NCI-H460 (cell line): Measurements from ENCODE around the gene SYNGR4. TPM values are rescaled to one million over a fixed set of nuclear protein-coding genes. Genes with fewer than 3 reads are reported as not detected.

Source experiments
- DNase-seq: peaks from one replicate; pipeline ENCODE4 v3.0.0-alpha.2; 2016; ENCODE audit warnings: low read depth; ENCODE audit errors: extremely low read depth
- total RNA-seq: library from RNA; depleted of rRNA; stranded (reverse); fragments of >200 nt; shearing (Covaris generic); gene quantifications from 2 replicates; pipeline ENCODE4 v1.2.3, GENCODE V29; 2014

SYNGR4 gene
- total RNA-seq, 1 experiment from 2014 or later = 0.17 TPM

- DNase-seq = no peak
Observed at GRCh38 chr19:48341515-48342413, 22.4 kb upstream of the SYNGR4 start.

- no peak for DNase-seq
Observed at GRCh38 chr19:48342414-48342738, 21.8 kb upstream of the SYNGR4 start.

- no peak for DNase-seq
Observed at GRCh38 chr19:48342841-48343540, 21.2 kb upstream of the SYNGR4 start.

GRCh38 chr19:48344892-48345291 lies 19.3 kb upstream of the SYNGR4 start:
- DNase-seq = no peak

GRCh38 chr19:48346191-48346590 lies 18.0 kb upstream of the SYNGR4 start:
- no peak for DNase-seq

GRCh38 chr19:48348045-48348444 lies 16.1 kb upstream of the SYNGR4 start:
- no peak for DNase-seq

GRCh38 chr19:48348737-48349136 lies 15.4 kb upstream of the SYNGR4 start:
- DNase-seq = no peak

- no peak for DNase-seq
Observed at GRCh38 chr19:48350856-48351255, 13.3 kb upstream of the SYNGR4 start.

- DNase-seq = peak; percentile 41
Observed at GRCh38 chr19:48351341-48351752, 12.8 kb upstream of the SYNGR4 start.

- no peak for DNase-seq
Observed at GRCh38 chr19:48353677-48354076, 10.5 kb upstream of the SYNGR4 start.

GRCh38 chr19:48354332-48354992 lies 9.7 kb upstream of the SYNGR4 start:
- DNase-seq = peak; percentile 40

- no peak for DNase-seq
Observed at GRCh38 chr19:48355365-48355954, 8.7 kb upstream of the SYNGR4 start.

GRCh38 chr19:48359123-48359522 lies 5.0 kb upstream of the SYNGR4 start:
- no peak for DNase-seq

- no peak for DNase-seq
Observed at GRCh38 chr19:48361912-48362311, 2.3 kb upstream of the SYNGR4 start.

- DNase-seq = peak; percentile 87
Observed at GRCh38 chr19:48362716-48363499, 1.3 kb upstream of the SYNGR4 start.

- DNase-seq = peak; percentile 2
Observed at GRCh38 chr19:48363500-48363809, 712 bp upstream of the SYNGR4 start.

GRCh38 chr19:48364598-48365348 lies 606 bp downstream of the SYNGR4 start:
- DNase-seq = no peak

- DNase-seq = no peak
Observed at GRCh38 chr19:48365602-48366001, 1.4 kb downstream of the SYNGR4 start.

GRCh38 chr19:48367855-48368254 lies 3.7 kb downstream of the SYNGR4 start:
- no peak for DNase-seq

- no peak for DNase-seq
Observed at GRCh38 chr19:48368936-48369335, 4.8 kb downstream of the SYNGR4 start.
